Measurements from ENCODE around the gene PHF20. TPM values are rescaled to one million over a fixed set of nuclear protein-coding genes. Genes with fewer than 3 reads are reported as not detected.
A peak's percentile ranks its signal among the peaks of the same experiment; 100 is the strongest.

Gene PHF20
- total and polyA plus RNA-seq, 2 of the 13 experiments (the other 11 are each of a cell fraction or from before 2014, with no cell fraction given), result 22.8 to 34.1 TPM

DNA sequence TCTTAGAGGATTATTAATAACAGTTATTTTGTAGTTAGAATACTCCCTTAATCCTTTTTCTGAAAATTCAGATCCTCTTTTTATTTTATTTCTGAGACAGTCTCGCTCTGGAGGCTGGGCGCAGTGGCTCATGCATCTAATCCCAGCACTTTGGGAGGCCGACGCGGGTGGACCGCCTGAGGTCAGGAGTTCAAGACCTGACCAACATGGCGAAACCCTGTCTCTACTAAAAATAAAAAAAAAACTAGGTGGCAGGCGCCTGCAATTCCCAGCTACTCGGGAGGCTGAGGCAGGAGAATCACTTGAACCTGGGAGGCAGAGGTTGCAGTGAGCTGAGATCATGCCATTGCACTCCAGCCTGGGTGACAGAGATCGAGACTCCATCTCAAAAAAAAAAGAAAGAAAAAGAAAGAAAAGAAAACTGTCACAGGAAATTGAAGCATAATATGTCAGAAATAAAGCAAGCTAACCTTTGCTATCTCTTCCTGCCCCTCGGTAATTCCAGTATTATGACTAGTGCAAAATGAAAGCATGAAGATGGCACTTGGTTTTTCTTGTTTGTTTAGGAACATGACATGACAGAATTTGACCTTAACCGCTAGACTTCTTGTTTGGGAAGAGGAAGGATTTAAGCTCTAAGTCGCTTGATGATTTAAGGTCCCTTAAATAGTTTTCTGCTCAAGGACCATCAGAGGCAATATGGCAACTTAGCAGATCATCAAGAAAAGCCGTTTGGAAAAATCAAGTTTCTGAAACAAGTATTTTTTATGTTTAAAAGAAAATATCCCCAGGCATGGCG, 27.9 kb upstream of the PHF20 start (continued):
- TF ChIP-seq ZNF616 (CRISPR knock-in tag; IDR thresholded peaks at IDR 0.05; ENCODE audit: low read depth), result no peak
- TF ChIP-seq POLR2G (IDR thresholded peaks at IDR 0.05; ENCODE audit: low read depth, low read length), result no peak
- TF ChIP-seq STAG1 (CRISPR knock-in tag; IDR thresholded peaks at IDR 0.05), result 0 out of 2 replicates have a peak, but pooled peaks have one; percentile 11
- no peak for TF ChIP-seq ZNF781 (CRISPR knock-in tag; IDR thresholded peaks at IDR 0.05; ENCODE audit: borderline replicate concordance, not compliant biosample characterization)
- peak; percentile 75 for TF ChIP-seq NR2F6 (IDR thresholded peaks at IDR 0.05)
- peak; percentile 79 for TF ChIP-seq NR2F6 (CRISPR knock-in tag; IDR thresholded peaks at IDR 0.05)
- peak; percentile 19; the same call in 1 of the 2 replicates for TF ChIP-seq ZMYM4 (CRISPR knock-in tag; IDR thresholded peaks at IDR 0.05)
- TF ChIP-seq SNAI1 (CRISPR knock-in tag; IDR thresholded peaks at IDR 0.05; ENCODE audit: borderline replicate concordance), result 0 out of 2 replicates have a peak, but pooled peaks have one; percentile 64
- peak; percentile 20; the same call in 1 of the 2 replicates for TF ChIP-seq LCORL (IDR thresholded peaks at IDR 0.05)
- 0 out of 2 replicates have a peak, but pooled peaks have one; percentile 6 for TF ChIP-seq LCORL (CRISPR knock-in tag; IDR thresholded peaks at IDR 0.05)
- peak; percentile 73; the same call in 1 of the 2 replicates for TF ChIP-seq ZNF598 (CRISPR knock-in tag; IDR thresholded peaks at IDR 0.05; ENCODE audit: borderline replicate concordance)
- TF ChIP-seq NFE2L1 (CRISPR knock-in tag; IDR thresholded peaks at IDR 0.05; ENCODE audit: borderline replicate concordance), result no peak
- peak; percentile 65 for TF ChIP-seq HOXA3 (CRISPR knock-in tag; IDR thresholded peaks at IDR 0.05)
- no peak for TF ChIP-seq RNF2 (conservative IDR thresholded peaks at IDR 0.05; ENCODE audit: low read depth)
- TF ChIP-seq, protein P1, sequence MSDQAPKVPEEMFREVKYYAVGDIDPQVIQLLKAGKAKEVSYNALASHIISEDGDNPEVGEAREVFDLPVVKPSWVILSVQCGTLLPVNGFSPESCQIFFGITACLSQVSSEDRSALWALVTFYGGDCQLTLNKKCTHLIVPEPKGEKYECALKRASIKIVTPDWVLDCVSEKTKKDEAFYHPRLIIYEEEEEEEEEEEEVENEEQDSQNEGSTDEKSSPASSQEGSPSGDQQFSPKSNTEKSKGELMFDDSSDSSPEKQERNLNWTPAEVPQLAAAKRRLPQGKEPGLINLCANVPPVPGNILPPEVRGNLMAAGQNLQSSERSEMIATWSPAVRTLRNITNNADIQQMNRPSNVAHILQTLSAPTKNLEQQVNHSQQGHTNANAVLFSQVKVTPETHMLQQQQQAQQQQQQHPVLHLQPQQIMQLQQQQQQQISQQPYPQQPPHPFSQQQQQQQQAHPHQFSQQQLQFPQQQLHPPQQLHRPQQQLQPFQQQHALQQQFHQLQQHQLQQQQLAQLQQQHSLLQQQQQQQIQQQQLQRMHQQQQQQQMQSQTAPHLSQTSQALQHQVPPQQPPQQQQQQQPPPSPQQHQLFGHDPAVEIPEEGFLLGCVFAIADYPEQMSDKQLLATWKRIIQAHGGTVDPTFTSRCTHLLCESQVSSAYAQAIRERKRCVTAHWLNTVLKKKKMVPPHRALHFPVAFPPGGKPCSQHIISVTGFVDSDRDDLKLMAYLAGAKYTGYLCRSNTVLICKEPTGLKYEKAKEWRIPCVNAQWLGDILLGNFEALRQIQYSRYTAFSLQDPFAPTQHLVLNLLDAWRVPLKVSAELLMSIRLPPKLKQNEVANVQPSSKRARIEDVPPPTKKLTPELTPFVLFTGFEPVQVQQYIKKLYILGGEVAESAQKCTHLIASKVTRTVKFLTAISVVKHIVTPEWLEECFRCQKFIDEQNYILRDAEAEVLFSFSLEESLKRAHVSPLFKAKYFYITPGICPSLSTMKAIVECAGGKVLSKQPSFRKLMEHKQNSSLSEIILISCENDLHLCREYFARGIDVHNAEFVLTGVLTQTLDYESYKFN (CRISPR knock-in tag; conservative IDR thresholded peaks at IDR 0.05), result peak; percentile 14
- TF ChIP-seq TBX3 (IDR thresholded peaks at IDR 0.05; ENCODE audit: borderline replicate concordance), result no peak
- TF ChIP-seq U2AF2 (IDR thresholded peaks at IDR 0.05; ENCODE audit: low read depth, low read length), result 0 out of 2 replicates have a peak, but pooled peaks have one; percentile 76
- TF ChIP-seq MED1 (CRISPR knock-in tag; IDR thresholded peaks at IDR 0.05), result 0 out of 2 replicates have a peak, but pooled peaks have one; percentile 16
- peak; percentile 35 for TF ChIP-seq ASH2L (IDR thresholded peaks at IDR 0.05; ENCODE audit: insufficient read length, low read depth, low read length)
- TF ChIP-seq, protein P2, sequence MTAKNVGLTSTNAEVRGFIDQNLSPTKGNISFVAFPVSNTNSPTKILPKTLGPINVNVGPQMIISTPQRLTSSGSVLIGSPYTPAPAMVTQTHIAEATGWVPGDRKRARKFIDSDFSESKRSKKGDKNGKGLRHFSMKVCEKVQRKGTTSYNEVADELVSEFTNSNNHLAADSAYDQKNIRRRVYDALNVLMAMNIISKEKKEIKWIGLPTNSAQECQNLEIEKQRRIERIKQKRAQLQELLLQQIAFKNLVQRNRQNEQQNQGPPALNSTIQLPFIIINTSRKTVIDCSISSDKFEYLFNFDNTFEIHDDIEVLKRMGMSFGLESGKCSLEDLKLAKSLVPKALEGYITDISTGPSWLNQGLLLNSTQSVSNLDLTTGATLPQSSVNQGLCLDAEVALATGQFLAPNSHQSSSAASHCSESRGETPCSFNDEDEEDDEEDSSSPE (CRISPR knock-in tag; IDR thresholded peaks at IDR 0.05), result peak; percentile 20; the same call in 1 of the 2 replicates
- TF ChIP-seq BRCA1 (CRISPR knock-in tag; IDR thresholded peaks at IDR 0.05), result no peak
- TF ChIP-seq ZNF589 (CRISPR knock-in tag; conservative IDR thresholded peaks at IDR 0.05), result no peak
- no peak for TF ChIP-seq REPIN1 (CRISPR knock-in tag; IDR thresholded peaks at IDR 0.05; ENCODE audit: borderline replicate concordance, low read depth)
- TF ChIP-seq HNRNPL (IDR thresholded peaks at IDR 0.05; ENCODE audit: low read depth, low read length), result no peak
- TF ChIP-seq NFE2 (CRISPR knock-in tag; IDR thresholded peaks at IDR 0.05), result peak; percentile 86
- no peak for TF ChIP-seq KLF9 (CRISPR knock-in tag; IDR thresholded peaks at IDR 0.05; ENCODE audit: low read depth)
